Right lobe of liver (tissue), 6 donors: ENCODE results near the gene PTPRN2. TPM values are rescaled to one million over a fixed set of nuclear protein-coding genes. Genes with fewer than 3 reads are reported as not detected.
A peak's percentile ranks its signal among the peaks of the same experiment; 100 is the strongest.

Source experiments
- ATAC-seq, 4 donors: fragments of 200-7000 bp; cut with Tn5 transposase; one replicate each; pipeline ENCODE4 v1.9.1; 2020; ENCODE audit warnings: mild to moderate bottlenecking in 4 of 4, moderate library complexity in 4 of 4
- DNase-seq, 3 donors: peaks; one replicate each; pipeline ENCODE4 v3.0.0-alpha.2; 2020
- H3K27ac ChIP-seq, 3 donors: fragments of 200-600 bp; one replicate each; pipeline ENCODE4 v1.8.0; 2022
- H3K27me3 ChIP-seq, 2 donors: fragments of 200-600 bp; one replicate each; pipeline ENCODE4 v1.8.0; 2022
- H3K36me3 ChIP-seq, 4 donors: fragments of 200-600 bp; sonication (generic) in 1 of 4; one replicate each; pipeline versions ENCODE4 v1.5.1 to v1.8.0; 2017 to 2022; ENCODE audit warnings: control low read depth in 1 of 4
- H3K4me1 ChIP-seq, 4 donors: fragments of 200-600 bp; sonication (generic) in 1 of 4; one replicate each; pipeline versions ENCODE4 v1.5.1 to v1.8.0; 2017 to 2022; ENCODE audit warnings: control low read depth in 1 of 4
- H3K4me3 ChIP-seq, 3 donors: fragments of 200-600 bp; one replicate each; pipeline ENCODE4 v1.8.0; 2022
- H3K9me3 ChIP-seq, 4 donors: fragments of 200-600 bp; sonication (generic) in 1 of 4; one replicate each; pipeline versions ENCODE4 v1.5.1 to v1.8.0; 2017 to 2022; ENCODE audit warnings: control low read depth in 1 of 4
- CTCF ChIP-seq, 4 donors: fragments of 200-600 bp in 3 of 4; fragments of 450-650 bp in 1 of 4; IDR thresholded peaks; one replicate each; pipeline versions ENCODE4 v1.5.1 to v1.8.0; 2016 to 2022; ENCODE audit warnings: antibody characterized with exemption in 4 of 4, mild to moderate bottlenecking in 2 of 4
- POLR2A ChIP-seq: fragments of 450-650 bp; IDR thresholded peaks from one replicate; pipeline ENCODE4 v1.6.1; 2017; ENCODE audit warnings: antibody characterized with exemption, mild to moderate bottlenecking
- WGBS: methylation state at CpG from one replicate; pipeline ENCODE4 v1.1.6; 2018; ENCODE audit warnings: low coverage, low lambda C conversion rate; ENCODE audit not compliant: insufficient coverage; ENCODE audit errors: missing lambda C conversion rate; 5-methylcytosine and 5-hydroxymethylcytosine counted together
- intact Hi-C, 2 donors: fragments of 100-400 bp; cut with DNase I; formaldehyde crosslinking; loops; one replicate each; pipeline versions ENCODE4 v1.11.2 to v1.14.1; 2022
- total RNA-seq, 6 experiments: library from RNA; depleted of rRNA in 2 of 6; stranded (reverse); fragments of >200 nt in 2 of 6; fragmentation: NEBNext Ultra II Directional in 3 of 6; extraction: Animal tissue kit (Norgen Biotek cat#: 25700) in 3 of 6; gene quantifications; one replicate each; pipeline versions ENCODE4 v1.1.0 to v1.2.4, GENCODE V29; 2016 to 2023
- donor health status: DM: no; HTN: yes; CAD: no.
- donor health status: DM: no; HTN: no; CAD: no.
- donor health status: DM: no; HTN: no; CAD: no.
- donor health status: DM: no; HTN: yes; CAD: no.
- donor health status: DM: no; HTN: yes; CAD: no.

The PTPRN2 gene
- total RNA-seq, 6 experiments from 2014 or later = 0.15 to 0.87 (median 0.67) TPM

DNA sequence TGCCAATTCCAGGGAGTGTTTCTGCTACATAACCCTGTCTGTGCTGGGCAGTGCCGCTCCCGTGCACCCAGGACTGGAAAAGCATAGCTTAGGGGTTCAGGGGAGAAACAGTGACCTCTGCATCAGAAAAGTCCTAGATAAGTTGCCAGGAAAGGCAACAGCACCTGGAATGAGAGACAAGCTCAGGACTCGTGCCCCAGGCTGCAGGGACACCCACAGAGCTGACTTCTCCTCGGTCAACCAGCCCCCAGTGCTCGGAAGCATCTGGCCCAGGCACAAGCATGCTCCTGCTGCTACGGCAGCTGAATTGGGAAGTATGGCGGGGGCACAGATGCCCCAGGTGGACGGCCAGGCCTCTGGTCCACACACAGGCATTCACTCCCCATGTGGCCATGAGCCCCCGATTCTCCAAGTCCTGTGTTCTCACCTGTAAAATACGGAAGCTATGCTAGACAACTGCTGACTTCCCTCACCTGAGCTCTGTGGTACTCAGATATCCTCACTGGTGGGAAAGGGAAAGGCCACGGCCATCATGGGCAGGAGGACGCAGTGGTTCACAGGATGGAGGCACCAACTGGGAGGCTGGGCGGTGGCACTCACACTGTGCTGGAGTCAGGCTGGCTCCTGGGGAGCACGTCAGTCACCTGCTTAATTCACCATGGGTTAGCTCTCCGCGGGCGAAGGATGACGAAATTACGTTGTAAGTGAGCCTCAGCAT is 220.5 kb downstream of the PTPRN2 start:
- Histone ChIP-seq H3K27me3 (no peaks in the 10 kb centered on the region), H3K36me3 (no peaks in the 10 kb centered on the region), H3K27ac (no peak overlapping the region), H3K4me3 (no peak overlapping the region), H3K4me1 (no peaks in the 10 kb centered on the region), H3K9me3 (no peaks in the 10 kb centered on the region)
- DNase-seq (peak in 1 of 3 donors; percentile 36), ATAC-seq (no peak)
- TF ChIP-seq POLR2A = no peak
- TF ChIP-seq CTCF (IDR thresholded peaks at IDR 0.05) = no peak
- intact Hi-C loops = no loop called here
- WGBS = 70% methylated on average over 10 of the region's 19 CpGs

DNA sequence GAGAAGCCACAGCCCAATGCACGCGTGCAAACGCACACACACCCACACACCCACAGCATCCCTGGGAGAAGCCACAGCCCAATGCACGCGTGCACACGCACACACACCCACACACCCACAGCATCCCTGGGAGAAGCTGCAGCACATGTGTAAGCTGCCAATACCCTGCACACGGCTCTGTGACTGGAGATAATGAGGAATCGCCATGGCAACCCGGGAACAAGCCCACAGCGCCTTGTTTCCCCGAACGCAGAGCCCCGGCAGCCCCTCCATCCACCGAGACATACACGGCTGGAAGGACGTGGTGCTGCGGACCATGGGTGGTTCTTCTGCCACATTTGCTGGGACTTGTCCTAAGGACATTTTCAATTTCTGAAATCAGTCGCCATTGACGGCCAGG is 221.3 kb downstream of the PTPRN2 start:
- TF ChIP-seq CTCF (IDR thresholded peaks at IDR 0.05) = no peak
- no peak for TF ChIP-seq POLR2A
- WGBS = 43% methylated on average over 2 of the region's 19 CpGs
- intact Hi-C loops = no loop called here
- Histone ChIP-seq H3K27ac (no peak overlapping the region), H3K4me3 (no peak overlapping the region), H3K9me3 (no peaks in the 10 kb centered on the region), H3K27me3 (no peaks in the 10 kb centered on the region), H3K4me1 (no peaks in the 10 kb centered on the region), H3K36me3 (no peaks in the 10 kb centered on the region)
- DNase-seq = peak in 1 of 3 donors; percentile 19
- no peak for ATAC-seq

GRCh38 chr7:158365267-158365666 is 222.4 kb downstream of the PTPRN2 start:
- no peak for DNase-seq
- TF ChIP-seq POLR2A (no peak), CTCF (IDR thresholded peaks at IDR 0.05) (no peak)
- Histone ChIP-seq H3K36me3 (no peaks in the 10 kb centered on the region), H3K4me1 (no peaks in the 10 kb centered on the region), H3K9me3 (no peaks in the 10 kb centered on the region), H3K4me3 (no peak overlapping the region), H3K27me3 (no peaks in the 10 kb centered on the region), H3K27ac (no peak overlapping the region)
- ATAC-seq = no peak
- intact Hi-C loops = no loop called here
- 69% methylated on average over 11 of the region's 14 CpGs for WGBS

- TF ChIP-seq CTCF (IDR thresholded peaks at IDR 0.05) (no peak), POLR2A (no peak)
- Histone ChIP-seq H3K27me3 (no peaks in the 10 kb centered on the region), H3K4me3 (no peak overlapping the region), H3K4me1 (no peaks in the 10 kb centered on the region), H3K9me3 (no peaks in the 10 kb centered on the region), H3K36me3 (no peaks in the 10 kb centered on the region), H3K27ac (no peak overlapping the region)
- ATAC-seq (no peak), DNase-seq (no peak)
- WGBS = 66% methylated on average over 6 of the region's 8 CpGs
- intact Hi-C loops = no loop called here
These were observed 223.2 kb downstream of the PTPRN2 start for GRCh38 chr7:158364451-158364850.
